ENCODE results near the gene ATG12. TPM values are rescaled to one million over a fixed set of nuclear protein-coding genes. Genes with fewer than 3 reads are reported as not detected.
A peak's percentile ranks its signal among the peaks of the same experiment; 100 is the strongest.
"Not testable (repeated sequence)": the region's sequence is repeated elsewhere in the genome, so short reads cannot be mapped to it uniquely, and the experiment has no call there.

The ATG12 gene
- polyA plus RNA-seq (2012; ENCODE audit: missing spikeins): 58.9 TPM

GRCh38 chr5:115841382-115842088 lies at the start of gene ATG12, which contains the start of gene AP3S1:
ATG12 (minus strand) TSS chr5:115841565; CDS start chr5:115841552, 13 bp downstream.
AP3S1 (plus strand) TSS chr5:115841935; CDS start chr5:115842038, 103 bp downstream.
- DNase-seq (ENCODE audit: insufficient read length) (peak; percentile 59), FAIRE-seq (peak; percentile 98)
- TF ChIP-seq POLR2A (IDR thresholded peaks at IDR 0.05; ENCODE audit: low read depth, low read length) (peak; percentile 96), POLR2AphosphoS5 (IDR thresholded peaks at IDR 0.05; ENCODE audit: low read depth, low read length) (peak; percentile 97), TAF1 (IDR thresholded peaks at IDR 0.05; ENCODE audit: borderline replicate concordance, low read depth, low read length) (peak; percentile 98)

GRCh38 chr5:115888027-115888426 lies 46.7 kb upstream of the ATG12 start:
- FAIRE-seq: no peak
- DNase-seq (ENCODE audit: insufficient read length): no peak

GRCh38 chr5:115885208-115885607 lies 43.8 kb upstream of the ATG12 start:
- FAIRE-seq; DNase-seq (ENCODE audit: insufficient read length): not testable (repeated sequence)

More at GRCh38 chr5:115888027-115888426, 46.7 kb upstream of the ATG12 start:
- TF ChIP-seq TAF1 (IDR thresholded peaks at IDR 0.05; ENCODE audit: borderline replicate concordance, low read depth, low read length): no peak
- TF ChIP-seq POLR2A (IDR thresholded peaks at IDR 0.05; ENCODE audit: low read depth, low read length): no peak
- TF ChIP-seq POLR2AphosphoS5 (IDR thresholded peaks at IDR 0.05; ENCODE audit: low read depth, low read length): no peak

GRCh38 chr5:115884704-115885103 lies 43.3 kb upstream of the ATG12 start:
- DNase-seq (ENCODE audit: insufficient read length): no peak
- TF ChIP-seq POLR2AphosphoS5 (IDR thresholded peaks at IDR 0.05; ENCODE audit: low read depth, low read length): no peak
- no peak for TF ChIP-seq POLR2A (IDR thresholded peaks at IDR 0.05; ENCODE audit: low read depth, low read length)
- no peak for TF ChIP-seq TAF1 (IDR thresholded peaks at IDR 0.05; ENCODE audit: borderline replicate concordance, low read depth, low read length)
- no peak for FAIRE-seq

GRCh38 chr5:115882434-115882833 lies 41.1 kb upstream of the ATG12 start:
- DNase-seq (ENCODE audit: insufficient read length); FAIRE-seq: not testable (repeated sequence)

- DNase-seq (ENCODE audit: insufficient read length); FAIRE-seq: not testable (repeated sequence)
Measured at GRCh38 chr5:115877342-115877741, 36.0 kb upstream of the ATG12 start.

- DNase-seq (ENCODE audit: insufficient read length): no peak
- FAIRE-seq: no peak
- TF ChIP-seq POLR2A (IDR thresholded peaks at IDR 0.05; ENCODE audit: low read depth, low read length) (no peak), POLR2AphosphoS5 (IDR thresholded peaks at IDR 0.05; ENCODE audit: low read depth, low read length) (no peak), TAF1 (IDR thresholded peaks at IDR 0.05; ENCODE audit: borderline replicate concordance, low read depth, low read length) (no peak)
Measured at GRCh38 chr5:115875447-115875846, 34.1 kb upstream of the ATG12 start.

GRCh38 chr5:115873392-115873791 lies 32.0 kb upstream of the ATG12 start:
- no peak for TF ChIP-seq POLR2AphosphoS5 (IDR thresholded peaks at IDR 0.05; ENCODE audit: low read depth, low read length)
- TF ChIP-seq TAF1 (IDR thresholded peaks at IDR 0.05; ENCODE audit: borderline replicate concordance, low read depth, low read length): no peak
- no peak for TF ChIP-seq POLR2A (IDR thresholded peaks at IDR 0.05; ENCODE audit: low read depth, low read length)
- DNase-seq (ENCODE audit: insufficient read length): no peak
- FAIRE-seq: no peak

- no peak for DNase-seq (ENCODE audit: insufficient read length)
- no peak for FAIRE-seq
- TF ChIP-seq POLR2A (IDR thresholded peaks at IDR 0.05; ENCODE audit: low read depth, low read length): no peak
- TF ChIP-seq TAF1 (IDR thresholded peaks at IDR 0.05; ENCODE audit: borderline replicate concordance, low read depth, low read length): no peak
- TF ChIP-seq POLR2AphosphoS5 (IDR thresholded peaks at IDR 0.05; ENCODE audit: low read depth, low read length): no peak
Measured at GRCh38 chr5:115872447-115872846, 31.1 kb upstream of the ATG12 start.

GRCh38 chr5:115869256-115869795 lies 28.0 kb upstream of the ATG12 start:
- no peak for FAIRE-seq
- no peak for TF ChIP-seq POLR2AphosphoS5 (IDR thresholded peaks at IDR 0.05; ENCODE audit: low read depth, low read length)
- no peak for TF ChIP-seq TAF1 (IDR thresholded peaks at IDR 0.05; ENCODE audit: borderline replicate concordance, low read depth, low read length)
- DNase-seq (ENCODE audit: insufficient read length): no peak

GRCh38 chr5:115859378-115859777 lies 18.0 kb upstream of the ATG12 start:
- TF ChIP-seq POLR2AphosphoS5 (IDR thresholded peaks at IDR 0.05; ENCODE audit: low read depth, low read length): no peak
- no peak for TF ChIP-seq POLR2A (IDR thresholded peaks at IDR 0.05; ENCODE audit: low read depth, low read length)
- TF ChIP-seq TAF1 (IDR thresholded peaks at IDR 0.05; ENCODE audit: borderline replicate concordance, low read depth, low read length): no peak
- no peak for DNase-seq (ENCODE audit: insufficient read length)
- FAIRE-seq: no peak

GRCh38 chr5:115858396-115858795 lies 17.0 kb upstream of the ATG12 start:
- DNase-seq (ENCODE audit: insufficient read length): no peak
- TF ChIP-seq POLR2AphosphoS5 (IDR thresholded peaks at IDR 0.05; ENCODE audit: low read depth, low read length): no peak
- no peak for TF ChIP-seq POLR2A (IDR thresholded peaks at IDR 0.05; ENCODE audit: low read depth, low read length)
- TF ChIP-seq TAF1 (IDR thresholded peaks at IDR 0.05; ENCODE audit: borderline replicate concordance, low read depth, low read length): no peak
- FAIRE-seq: no peak
